RWPE2 (cell line): ENCODE data around the gene SLC39A11.

Source experiments
- ATAC-seq: fragments of 200-7000 bp; cut with Tn5 transposase; 3 replicates; pipeline ENCODE4 v1.9.1; 2021; ENCODE audit warnings: low read depth
- DNase-seq: peaks from one replicate; pipeline ENCODE4 v3.0.0-alpha.2; 2020; ENCODE audit warnings: low spot score
- H3K27ac ChIP-seq: fragments of 450-650 bp; 2 replicates; pipeline ENCODE4 v1.5.1; 2017; ENCODE audit warnings: mild to moderate bottlenecking; ENCODE audit not compliant: poor library complexity, severe bottlenecking
- H3K27me3 ChIP-seq: fragments of 250-450 bp; sonication (Bioruptor Pico); 2 replicates; pipeline ENCODE4 v1.5.1; 2021; ENCODE audit warnings: mild to moderate bottlenecking, moderate library complexity; ENCODE audit not compliant: insufficient read depth, poor library complexity, severe bottlenecking
- H3K36me3 ChIP-seq: fragments of 250-450 bp; sonication (Bioruptor Pico); 2 replicates; pipeline ENCODE4 v1.5.1; 2020; ENCODE audit warnings: low read depth, mild to moderate bottlenecking, moderate library complexity
- H3K4me1 ChIP-seq: fragments of 250-450 bp; sonication (Bioruptor Pico); 2 replicates; pipeline ENCODE4 v1.5.1; 2021; ENCODE audit warnings: mild to moderate bottlenecking, moderate library complexity; ENCODE audit not compliant: insufficient read depth, poor library complexity, severe bottlenecking
- H3K4me3 ChIP-seq: fragments of 250-450 bp; sonication (Bioruptor Pico); 2 replicates; pipeline ENCODE4 v1.5.1; 2021; ENCODE audit warnings: mild to moderate bottlenecking, moderate library complexity; ENCODE audit not compliant: severe bottlenecking
- H3K9me3 ChIP-seq: fragments of 250-450 bp; sonication (Bioruptor Pico); 2 replicates; pipeline ENCODE4 v1.5.1; 2021; ENCODE audit warnings: mild to moderate bottlenecking, moderate library complexity; ENCODE audit not compliant: severe bottlenecking
- TF ChIP-seq, protein P1 (sequence below): fragments of 450-650 bp; IDR thresholded peaks from one replicate; pipeline ENCODE4 v1.5.1; 2017; ENCODE audit warnings: mild to moderate bottlenecking, moderate library complexity; ENCODE audit not compliant: poor library complexity, severe bottlenecking

The SLC39A11 gene

GRCh38 chr17:72972263-72972951, 120.1 kb downstream of the SLC39A11 start:
- Histone ChIP-seq H3K27ac (no peak overlapping the region), H3K9me3 (no peaks in the 10 kb centered on the region), H3K27me3 (no peaks in the 10 kb centered on the region), H3K4me3 (no peak overlapping the region), H3K36me3 (no peaks in the 10 kb centered on the region), H3K4me1 (peaks cover 2% of the 10 kb centered on the region)
- TF ChIP-seq, protein P1, sequence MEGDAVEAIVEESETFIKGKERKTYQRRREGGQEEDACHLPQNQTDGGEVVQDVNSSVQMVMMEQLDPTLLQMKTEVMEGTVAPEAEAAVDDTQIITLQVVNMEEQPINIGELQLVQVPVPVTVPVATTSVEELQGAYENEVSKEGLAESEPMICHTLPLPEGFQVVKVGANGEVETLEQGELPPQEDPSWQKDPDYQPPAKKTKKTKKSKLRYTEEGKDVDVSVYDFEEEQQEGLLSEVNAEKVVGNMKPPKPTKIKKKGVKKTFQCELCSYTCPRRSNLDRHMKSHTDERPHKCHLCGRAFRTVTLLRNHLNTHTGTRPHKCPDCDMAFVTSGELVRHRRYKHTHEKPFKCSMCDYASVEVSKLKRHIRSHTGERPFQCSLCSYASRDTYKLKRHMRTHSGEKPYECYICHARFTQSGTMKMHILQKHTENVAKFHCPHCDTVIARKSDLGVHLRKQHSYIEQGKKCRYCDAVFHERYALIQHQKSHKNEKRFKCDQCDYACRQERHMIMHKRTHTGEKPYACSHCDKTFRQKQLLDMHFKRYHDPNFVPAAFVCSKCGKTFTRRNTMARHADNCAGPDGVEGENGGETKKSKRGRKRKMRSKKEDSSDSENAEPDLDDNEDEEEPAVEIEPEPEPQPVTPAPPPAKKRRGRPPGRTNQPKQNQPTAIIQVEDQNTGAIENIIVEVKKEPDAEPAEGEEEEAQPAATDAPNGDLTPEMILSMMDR, result no peak
- ATAC-seq, result no peak
- no peak for DNase-seq

DNA sequence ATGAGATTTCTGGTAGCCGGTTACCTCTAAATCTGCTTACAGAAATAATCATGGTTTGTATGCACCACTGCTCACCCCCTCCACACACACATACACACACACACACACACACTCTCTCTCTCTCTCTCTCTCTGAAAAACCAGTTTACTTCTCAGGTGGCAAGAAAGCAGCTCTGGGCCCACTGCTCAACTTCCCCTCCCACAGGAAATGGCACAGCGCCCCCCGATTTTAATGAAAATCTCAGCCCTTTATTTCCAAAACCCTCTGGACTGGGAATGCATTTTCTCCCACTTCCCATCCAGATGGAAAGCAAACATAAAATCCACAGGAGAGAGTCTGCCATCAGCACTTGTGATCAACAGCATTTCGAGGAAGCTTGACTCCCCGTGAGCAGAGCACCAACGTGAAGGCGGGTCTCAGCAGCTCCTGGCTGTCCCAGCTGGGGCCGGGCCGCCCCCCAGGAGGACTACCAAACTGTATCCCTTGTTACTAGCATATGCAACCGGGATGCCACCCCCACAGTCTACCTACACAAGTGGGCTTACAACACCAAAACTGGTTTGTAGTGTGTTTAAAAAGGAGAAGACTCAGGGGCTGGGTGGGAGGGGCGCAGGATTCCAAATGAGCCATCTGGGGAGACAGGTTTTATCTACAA, 121.1 kb downstream of the SLC39A11 start:
- ATAC-seq, result no peak
- no peak overlapping the region for H3K27ac ChIP-seq
- DNase-seq, result no peak

GRCh38 chr17:72970797-72971196, 121.7 kb downstream of the SLC39A11 start:
- no peaks in the 10 kb centered on the region for H3K4me1 ChIP-seq
- H3K27ac ChIP-seq, result no peak overlapping the region
- no peak for ATAC-seq
- H3K36me3 ChIP-seq, result no peaks in the 10 kb centered on the region
- H3K9me3 ChIP-seq, result no peaks in the 10 kb centered on the region
- no peak for DNase-seq
- H3K4me3 ChIP-seq, result no peak overlapping the region
- no peaks in the 10 kb centered on the region for H3K27me3 ChIP-seq
- TF ChIP-seq, protein P1, result no peak

More for the DNA sequence above, 121.1 kb downstream of the SLC39A11 start:
- TF ChIP-seq, protein P1, result no peak
- Histone ChIP-seq H3K4me3 (no peak overlapping the region), H3K27me3 (no peaks in the 10 kb centered on the region), H3K4me1 (no peaks in the 10 kb centered on the region), H3K36me3 (no peaks in the 10 kb centered on the region), H3K9me3 (no peaks in the 10 kb centered on the region)

- no peaks in the 10 kb centered on the region for H3K9me3 ChIP-seq
- no peak overlapping the region for H3K4me3 ChIP-seq
- ATAC-seq, result no peak
- H3K36me3 ChIP-seq, result no peaks in the 10 kb centered on the region
- no peaks in the 10 kb centered on the region for H3K4me1 ChIP-seq
- no peaks in the 10 kb centered on the region for H3K27me3 ChIP-seq
- H3K27ac ChIP-seq, result no peak overlapping the region
- DNase-seq, result no peak
- TF ChIP-seq, protein P1, result no peak
Observed at GRCh38 chr17:72970246-72970645, 122.2 kb downstream of the SLC39A11 start.
